ENCODE measurements around the gene RAI14.

DNA sequence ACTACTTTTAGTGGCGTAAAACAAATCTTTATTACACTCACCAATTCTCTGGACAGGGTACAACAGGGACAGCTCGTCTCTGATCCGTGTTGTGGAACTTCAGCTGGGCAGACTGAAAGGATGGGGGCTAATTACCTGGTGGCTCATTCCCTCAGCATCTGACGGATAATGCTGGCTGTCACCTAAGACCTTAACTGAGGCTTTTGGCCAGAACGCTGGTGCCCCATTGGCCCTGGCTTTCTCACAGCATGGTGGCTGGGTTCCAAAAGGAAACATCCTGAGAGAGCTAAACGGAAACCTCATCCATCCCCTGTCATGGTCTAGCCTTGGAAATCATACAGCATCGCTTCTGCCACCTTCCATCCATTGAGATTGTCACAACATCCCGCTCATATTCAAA is 62.9 kb downstream of the RAI14 start:
- TF ChIP-seq POLR2AphosphoS5 (IDR thresholded peaks at IDR 0.05; ENCODE audit: low read depth, low read length) (no peak), TAF1 (IDR thresholded peaks at IDR 0.05; ENCODE audit: borderline replicate concordance, insufficient read depth, low read length) (no peak)

Data from PFSK-1 (cell line).